ENCODE data around the gene ADAMTS9.

ADAMTS9 gene

GRCh38 chr3:64595253-64595694 is 92.5 kb downstream of the ADAMTS9 start:
- in situ Hi-C loops (cut with HindIII; ENCODE audit: low sequenced_read_pairs) = no loop called here
- DNase-seq (ENCODE audit: low read depth, low spot score) = peak; percentile 97

GRCh38 chr3:64594134-64594533 is 93.7 kb downstream of the ADAMTS9 start:
- no peak for TF ChIP-seq CTCF (IDR thresholded peaks at IDR 0.05; ENCODE audit: low read depth, low read length)
- H3K4me3 ChIP-seq (ENCODE audit: low read depth, low read length) = no peak overlapping the region
- in situ Hi-C loops (cut with HindIII; ENCODE audit: low sequenced_read_pairs) = no loop called here
- no peak for DNase-seq (ENCODE audit: low read depth, low spot score)

More at GRCh38 chr3:64595253-64595694, 92.5 kb downstream of the ADAMTS9 start:
- no peak for TF ChIP-seq CTCF (IDR thresholded peaks at IDR 0.05; ENCODE audit: low read depth, low read length)
- H3K4me3 ChIP-seq (ENCODE audit: low read depth, low read length) = no peak overlapping the region

- in situ Hi-C loops (cut with HindIII; ENCODE audit: low sequenced_read_pairs) = no loop called here
- no peak for TF ChIP-seq CTCF (IDR thresholded peaks at IDR 0.05; ENCODE audit: low read depth, low read length)
- H3K4me3 ChIP-seq (ENCODE audit: low read depth, low read length) = no peak overlapping the region
- no peak for DNase-seq (ENCODE audit: low read depth, low spot score)
These were observed 94.5 kb downstream of the ADAMTS9 start for GRCh38 chr3:64593350-64593749.

- DNase-seq (ENCODE audit: low read depth, low spot score) = no peak
- H3K4me3 ChIP-seq (ENCODE audit: low read depth, low read length) = no peak overlapping the region
- TF ChIP-seq CTCF (IDR thresholded peaks at IDR 0.05; ENCODE audit: low read depth, low read length) = no peak
- in situ Hi-C loops (cut with HindIII; ENCODE audit: low sequenced_read_pairs) = no loop called here
These were observed 96.2 kb downstream of the ADAMTS9 start for GRCh38 chr3:64591615-64592014.

GRCh38 chr3:64588380-64588779 is 99.4 kb downstream of the ADAMTS9 start:
- DNase-seq (ENCODE audit: low read depth, low spot score) = no peak
- in situ Hi-C loops (cut with HindIII; ENCODE audit: low sequenced_read_pairs) = no loop called here
- TF ChIP-seq CTCF (IDR thresholded peaks at IDR 0.05; ENCODE audit: low read depth, low read length) = no peak
- no peak overlapping the region for H3K4me3 ChIP-seq (ENCODE audit: low read depth, low read length)

- no peak overlapping the region for H3K4me3 ChIP-seq (ENCODE audit: low read depth, low read length)
- TF ChIP-seq CTCF (IDR thresholded peaks at IDR 0.05; ENCODE audit: low read depth, low read length) = no peak
- no peak for DNase-seq (ENCODE audit: low read depth, low spot score)
- in situ Hi-C loops (cut with HindIII; ENCODE audit: low sequenced_read_pairs) = no loop called here
These were observed 100.8 kb downstream of the ADAMTS9 start for GRCh38 chr3:64586952-64587351.

GRCh38 chr3:64584179-64584578 is 103.6 kb downstream of the ADAMTS9 start:
- TF ChIP-seq CTCF (IDR thresholded peaks at IDR 0.05; ENCODE audit: low read depth, low read length) = no peak
- in situ Hi-C loops (cut with HindIII; ENCODE audit: low sequenced_read_pairs) = no loop called here
- H3K4me3 ChIP-seq (ENCODE audit: low read depth, low read length) = no peak overlapping the region
- no peak for DNase-seq (ENCODE audit: low read depth, low spot score)
